Measurements from ENCODE around the gene HOMER3. TPM values are rescaled to one million over a fixed set of nuclear protein-coding genes. Genes with fewer than 3 reads are reported as not detected.

HOMER3 gene
- total RNA-seq, 1 donor from 2014 or later: not detected

DNA sequence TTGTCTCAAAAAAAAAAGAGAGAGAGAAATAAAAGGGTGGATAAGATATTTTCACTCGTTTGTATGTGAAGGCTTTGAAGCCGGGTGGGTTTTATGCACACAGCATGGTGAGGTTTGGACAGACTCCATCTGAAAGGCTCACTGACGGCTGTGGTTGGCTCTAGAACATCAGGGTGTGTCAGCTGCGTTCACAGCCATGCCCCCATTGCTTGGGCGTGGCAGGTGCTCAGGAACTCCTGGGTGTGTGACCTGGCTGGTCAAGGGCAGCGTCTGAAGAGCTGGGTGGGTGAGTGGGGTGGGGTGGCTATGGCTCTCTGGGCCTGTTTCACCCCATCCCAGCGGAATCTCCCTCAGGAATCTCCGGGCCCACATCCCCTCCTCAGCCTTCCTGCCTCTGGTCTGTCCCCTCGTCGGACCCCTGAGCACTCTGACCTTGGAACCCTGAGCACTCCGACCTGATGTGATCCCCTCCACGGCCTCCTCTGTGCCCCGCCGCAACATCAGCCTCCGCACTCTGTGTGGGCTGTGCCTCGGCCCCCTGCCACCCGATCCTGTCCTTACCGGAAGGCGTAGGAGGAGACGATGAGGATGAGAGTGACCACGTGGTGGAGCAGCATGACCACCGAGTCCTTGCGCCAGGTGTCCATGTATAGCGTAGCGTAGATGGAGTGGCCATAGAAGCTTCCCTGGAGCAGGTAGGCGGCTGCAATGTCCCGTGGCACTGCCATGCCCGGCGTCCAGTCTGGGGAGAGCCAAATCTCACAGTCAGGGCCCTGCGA is 57.3 kb downstream of the HOMER3 start:
- intact Hi-C loops (cut with micrococcal nuclease): no loop called here

DNA sequence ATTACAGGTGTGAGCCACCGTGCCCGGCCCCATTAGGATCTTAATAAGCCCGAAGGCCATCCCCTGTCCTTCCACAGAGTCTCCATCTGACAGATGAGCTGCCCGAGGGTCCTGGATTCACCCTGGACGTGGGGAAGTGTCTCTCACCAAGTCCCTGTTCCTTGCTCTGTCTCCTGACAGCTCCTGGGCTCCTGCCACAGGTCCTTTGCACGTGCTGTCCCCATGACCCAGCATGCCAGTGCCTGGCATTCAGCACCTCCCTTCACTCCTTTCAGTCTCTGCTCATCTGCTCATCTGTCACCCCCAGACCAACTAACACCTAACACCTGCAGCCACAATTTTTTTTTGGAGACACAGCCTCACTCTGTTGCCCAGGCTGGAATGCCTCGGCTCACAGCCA is 59.5 kb downstream of the HOMER3 start:
- intact Hi-C loops (cut with micrococcal nuclease): no loop called here

GRCh38 chr19:18879579-18880373 is 61.2 kb downstream of the HOMER3 start:
- intact Hi-C loops (cut with micrococcal nuclease): no loop called here

Other genes starting within 250 kb of the HOMER3 start
- not detected in 2 replicates for gene COMP, start 149.9 kb downstream of the HOMER3 start, total RNA-seq
- 100 and 102 TPM in 2 replicates for gene UPF1, start 109.3 kb downstream of the HOMER3 start, total RNA-seq
- gene CERS1, start 45.1 kb downstream of the HOMER3 start, total RNA-seq: not detected in 2 replicates
- gene COPE, start 21.8 kb downstream of the HOMER3 start, total RNA-seq: 262 TPM in 2 replicates
- gene DDX49, start 21.5 kb downstream of the HOMER3 start, total RNA-seq: 58.7 and 63.4 TPM in 2 replicates
- 127 and 133 TPM in 2 replicates for gene SUGP2, start 92.3 kb upstream of the HOMER3 start, total RNA-seq
- gene ARMC6, start 92.4 kb upstream of the HOMER3 start, total RNA-seq: 38.4 and 39.9 TPM in 2 replicates
- gene SLC25A42, start 122.8 kb upstream of the HOMER3 start, total RNA-seq: 17.4 and 18.6 TPM in 2 replicates
- 19.4 and 24.0 TPM in 2 replicates for gene TMEM161A, start 197.3 kb upstream of the HOMER3 start, total RNA-seq
- gene MEF2B, start 229.0 kb upstream of the HOMER3 start, total RNA-seq: 2.3 and 3.3 TPM in 2 replicates